Measurements from ENCODE around the gene C1orf21. TPM values are rescaled to one million over a fixed set of nuclear protein-coding genes. Genes with fewer than 3 reads are reported as not detected.
"Not testable (repeated sequence)": the region's sequence is repeated elsewhere in the genome, so short reads cannot be mapped to it uniquely, and the experiment has no call there.

Gene C1orf21
- total RNA-seq, 1 experiment from 2014 or later = 28.5 TPM

DNA sequence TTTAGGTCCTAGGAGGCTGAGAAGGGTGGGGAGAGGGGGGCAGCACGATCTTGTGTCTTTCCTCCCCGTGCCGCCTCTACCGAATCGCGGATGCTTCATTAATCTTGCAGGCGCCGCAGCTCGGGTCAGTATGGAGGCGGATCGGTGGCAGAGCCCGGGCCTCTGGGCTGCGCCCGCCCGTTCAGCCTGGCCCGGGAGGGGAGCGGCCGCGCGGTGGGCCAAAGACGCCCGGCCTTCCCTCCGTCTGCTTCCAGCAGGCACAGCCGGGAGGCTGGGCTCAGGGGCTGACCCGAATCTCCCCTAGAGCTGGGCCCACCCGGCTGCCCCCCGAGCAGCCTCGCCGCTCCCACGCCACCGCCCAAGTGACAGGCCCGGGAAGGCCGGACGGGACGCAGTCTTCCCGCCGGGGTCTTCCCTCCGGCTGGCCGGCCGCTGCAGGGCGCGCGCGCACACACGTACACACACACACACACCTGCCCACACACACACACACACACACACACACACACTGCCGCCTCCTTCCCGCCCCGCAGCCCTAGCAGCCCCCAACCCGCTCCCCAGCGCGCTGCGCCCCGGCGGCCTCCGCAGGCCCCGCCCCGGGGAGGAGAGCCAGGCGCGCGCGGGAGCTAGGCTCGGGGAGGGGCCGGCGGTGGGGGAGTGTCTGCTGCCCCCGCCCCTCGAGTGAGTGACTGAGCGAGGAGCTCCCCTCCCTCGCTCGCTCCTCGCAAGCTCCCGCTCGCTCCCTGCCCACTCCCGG is at the start of gene C1orf21 (continued):
- TF ChIP-seq, protein P1, sequence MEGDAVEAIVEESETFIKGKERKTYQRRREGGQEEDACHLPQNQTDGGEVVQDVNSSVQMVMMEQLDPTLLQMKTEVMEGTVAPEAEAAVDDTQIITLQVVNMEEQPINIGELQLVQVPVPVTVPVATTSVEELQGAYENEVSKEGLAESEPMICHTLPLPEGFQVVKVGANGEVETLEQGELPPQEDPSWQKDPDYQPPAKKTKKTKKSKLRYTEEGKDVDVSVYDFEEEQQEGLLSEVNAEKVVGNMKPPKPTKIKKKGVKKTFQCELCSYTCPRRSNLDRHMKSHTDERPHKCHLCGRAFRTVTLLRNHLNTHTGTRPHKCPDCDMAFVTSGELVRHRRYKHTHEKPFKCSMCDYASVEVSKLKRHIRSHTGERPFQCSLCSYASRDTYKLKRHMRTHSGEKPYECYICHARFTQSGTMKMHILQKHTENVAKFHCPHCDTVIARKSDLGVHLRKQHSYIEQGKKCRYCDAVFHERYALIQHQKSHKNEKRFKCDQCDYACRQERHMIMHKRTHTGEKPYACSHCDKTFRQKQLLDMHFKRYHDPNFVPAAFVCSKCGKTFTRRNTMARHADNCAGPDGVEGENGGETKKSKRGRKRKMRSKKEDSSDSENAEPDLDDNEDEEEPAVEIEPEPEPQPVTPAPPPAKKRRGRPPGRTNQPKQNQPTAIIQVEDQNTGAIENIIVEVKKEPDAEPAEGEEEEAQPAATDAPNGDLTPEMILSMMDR (IDR thresholded peaks at IDR 0.05) = no peak
- no peak for TF ChIP-seq ELF4 (CRISPR knock-in tag; IDR thresholded peaks at IDR 0.05; ENCODE audit: low read depth)
- TF ChIP-seq, protein P2, sequence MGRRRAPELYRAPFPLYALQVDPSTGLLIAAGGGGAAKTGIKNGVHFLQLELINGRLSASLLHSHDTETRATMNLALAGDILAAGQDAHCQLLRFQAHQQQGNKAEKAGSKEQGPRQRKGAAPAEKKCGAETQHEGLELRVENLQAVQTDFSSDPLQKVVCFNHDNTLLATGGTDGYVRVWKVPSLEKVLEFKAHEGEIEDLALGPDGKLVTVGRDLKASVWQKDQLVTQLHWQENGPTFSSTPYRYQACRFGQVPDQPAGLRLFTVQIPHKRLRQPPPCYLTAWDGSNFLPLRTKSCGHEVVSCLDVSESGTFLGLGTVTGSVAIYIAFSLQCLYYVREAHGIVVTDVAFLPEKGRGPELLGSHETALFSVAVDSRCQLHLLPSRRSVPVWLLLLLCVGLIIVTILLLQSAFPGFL (CRISPR knock-in tag; IDR thresholded peaks at IDR 0.05; ENCODE audit: borderline replicate concordance) = no peak
- TF ChIP-seq, protein P3, sequence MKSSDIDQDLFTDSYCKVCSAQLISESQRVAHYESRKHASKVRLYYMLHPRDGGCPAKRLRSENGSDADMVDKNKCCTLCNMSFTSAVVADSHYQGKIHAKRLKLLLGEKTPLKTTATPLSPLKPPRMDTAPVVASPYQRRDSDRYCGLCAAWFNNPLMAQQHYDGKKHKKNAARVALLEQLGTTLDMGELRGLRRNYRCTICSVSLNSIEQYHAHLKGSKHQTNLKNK (CRISPR knock-in tag; IDR thresholded peaks at IDR 0.05) = no peak
- TF ChIP-seq, protein P4, sequence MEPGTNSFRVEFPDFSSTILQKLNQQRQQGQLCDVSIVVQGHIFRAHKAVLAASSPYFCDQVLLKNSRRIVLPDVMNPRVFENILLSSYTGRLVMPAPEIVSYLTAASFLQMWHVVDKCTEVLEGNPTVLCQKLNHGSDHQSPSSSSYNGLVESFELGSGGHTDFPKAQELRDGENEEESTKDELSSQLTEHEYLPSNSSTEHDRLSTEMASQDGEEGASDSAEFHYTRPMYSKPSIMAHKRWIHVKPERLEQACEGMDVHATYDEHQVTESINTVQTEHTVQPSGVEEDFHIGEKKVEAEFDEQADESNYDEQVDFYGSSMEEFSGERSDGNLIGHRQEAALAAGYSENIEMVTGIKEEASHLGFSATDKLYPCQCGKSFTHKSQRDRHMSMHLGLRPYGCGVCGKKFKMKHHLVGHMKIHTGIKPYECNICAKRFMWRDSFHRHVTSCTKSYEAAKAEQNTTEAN (CRISPR knock-in tag; IDR thresholded peaks at IDR 0.05) = peak; percentile 98
- TF ChIP-seq, protein P5, sequence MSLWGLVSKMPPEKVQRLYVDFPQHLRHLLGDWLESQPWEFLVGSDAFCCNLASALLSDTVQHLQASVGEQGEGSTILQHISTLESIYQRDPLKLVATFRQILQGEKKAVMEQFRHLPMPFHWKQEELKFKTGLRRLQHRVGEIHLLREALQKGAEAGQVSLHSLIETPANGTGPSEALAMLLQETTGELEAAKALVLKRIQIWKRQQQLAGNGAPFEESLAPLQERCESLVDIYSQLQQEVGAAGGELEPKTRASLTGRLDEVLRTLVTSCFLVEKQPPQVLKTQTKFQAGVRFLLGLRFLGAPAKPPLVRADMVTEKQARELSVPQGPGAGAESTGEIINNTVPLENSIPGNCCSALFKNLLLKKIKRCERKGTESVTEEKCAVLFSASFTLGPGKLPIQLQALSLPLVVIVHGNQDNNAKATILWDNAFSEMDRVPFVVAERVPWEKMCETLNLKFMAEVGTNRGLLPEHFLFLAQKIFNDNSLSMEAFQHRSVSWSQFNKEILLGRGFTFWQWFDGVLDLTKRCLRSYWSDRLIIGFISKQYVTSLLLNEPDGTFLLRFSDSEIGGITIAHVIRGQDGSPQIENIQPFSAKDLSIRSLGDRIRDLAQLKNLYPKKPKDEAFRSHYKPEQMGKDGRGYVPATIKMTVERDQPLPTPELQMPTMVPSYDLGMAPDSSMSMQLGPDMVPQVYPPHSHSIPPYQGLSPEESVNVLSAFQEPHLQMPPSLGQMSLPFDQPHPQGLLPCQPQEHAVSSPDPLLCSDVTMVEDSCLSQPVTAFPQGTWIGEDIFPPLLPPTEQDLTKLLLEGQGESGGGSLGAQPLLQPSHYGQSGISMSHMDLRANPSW (CRISPR knock-in tag; conservative IDR thresholded peaks at IDR 0.05; ENCODE audit: low read depth) = no peak
- TF ChIP-seq JUN (CRISPR knock-in tag; IDR thresholded peaks at IDR 0.05) = no peak
- no peak for TF ChIP-seq TP53 (CRISPR knock-in tag; IDR thresholded peaks at IDR 0.05)
- TF ChIP-seq, protein P6, sequence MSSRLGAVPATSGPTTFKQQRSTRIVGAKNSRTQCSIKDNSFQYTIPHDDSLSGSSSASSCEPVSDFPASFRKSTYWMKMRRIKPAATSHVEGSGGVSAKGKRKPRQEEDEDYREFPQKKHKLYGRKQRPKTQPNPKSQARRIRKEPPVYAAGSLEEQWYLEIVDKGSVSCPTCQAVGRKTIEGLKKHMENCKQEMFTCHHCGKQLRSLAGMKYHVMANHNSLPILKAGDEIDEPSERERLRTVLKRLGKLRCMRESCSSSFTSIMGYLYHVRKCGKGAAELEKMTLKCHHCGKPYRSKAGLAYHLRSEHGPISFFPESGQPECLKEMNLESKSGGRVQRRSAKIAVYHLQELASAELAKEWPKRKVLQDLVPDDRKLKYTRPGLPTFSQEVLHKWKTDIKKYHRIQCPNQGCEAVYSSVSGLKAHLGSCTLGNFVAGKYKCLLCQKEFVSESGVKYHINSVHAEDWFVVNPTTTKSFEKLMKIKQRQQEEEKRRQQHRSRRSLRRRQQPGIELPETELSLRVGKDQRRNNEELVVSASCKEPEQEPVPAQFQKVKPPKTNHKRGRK (CRISPR knock-in tag; IDR thresholded peaks at IDR 0.05; ENCODE audit: borderline replicate concordance) = no peak
- TF ChIP-seq, protein P7, sequence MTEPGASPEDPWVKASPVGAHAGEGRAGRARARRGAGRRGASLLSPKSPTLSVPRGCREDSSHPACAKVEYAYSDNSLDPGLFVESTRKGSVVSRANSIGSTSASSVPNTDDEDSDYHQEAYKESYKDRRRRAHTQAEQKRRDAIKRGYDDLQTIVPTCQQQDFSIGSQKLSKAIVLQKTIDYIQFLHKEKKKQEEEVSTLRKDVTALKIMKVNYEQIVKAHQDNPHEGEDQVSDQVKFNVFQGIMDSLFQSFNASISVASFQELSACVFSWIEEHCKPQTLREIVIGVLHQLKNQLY (CRISPR knock-in tag; IDR thresholded peaks at IDR 0.05) = no peak
- TF ChIP-seq, protein P8, sequence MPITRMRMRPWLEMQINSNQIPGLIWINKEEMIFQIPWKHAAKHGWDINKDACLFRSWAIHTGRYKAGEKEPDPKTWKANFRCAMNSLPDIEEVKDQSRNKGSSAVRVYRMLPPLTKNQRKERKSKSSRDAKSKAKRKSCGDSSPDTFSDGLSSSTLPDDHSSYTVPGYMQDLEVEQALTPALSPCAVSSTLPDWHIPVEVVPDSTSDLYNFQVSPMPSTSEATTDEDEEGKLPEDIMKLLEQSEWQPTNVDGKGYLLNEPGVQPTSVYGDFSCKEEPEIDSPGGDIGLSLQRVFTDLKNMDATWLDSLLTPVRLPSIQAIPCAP (CRISPR knock-in tag; IDR thresholded peaks at IDR 0.05) = 0 out of 2 replicates have a peak, but pooled peaks have one; percentile 28
- no peak for TF ChIP-seq NR1H2 (CRISPR knock-in tag; IDR thresholded peaks at IDR 0.05)

DNA sequence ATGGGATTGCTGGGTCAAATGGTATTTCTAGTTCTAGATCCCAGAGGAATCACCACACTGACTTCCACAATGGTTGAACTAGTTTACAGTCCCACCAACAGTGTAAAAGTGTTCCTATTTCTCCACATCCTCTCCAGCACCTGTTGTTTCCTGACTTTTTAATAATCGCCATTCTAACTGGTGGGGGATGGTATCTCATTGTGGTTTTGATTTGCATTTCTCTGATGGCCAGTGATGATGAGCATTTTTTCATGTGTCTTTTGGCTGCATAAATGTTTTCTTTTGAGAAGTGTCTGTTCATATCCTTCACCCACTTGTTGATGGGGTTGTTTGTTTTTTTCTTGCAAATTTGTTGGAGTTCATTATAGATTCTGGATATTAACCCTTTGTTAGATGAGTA is 49.0 kb upstream of the C1orf21 start:
- H3K4me3 Mint-ChIP-seq; H3K9me3 Mint-ChIP-seq; POLR2A ChIA-PET; DNase-seq (ENCODE audit: low spot score); H3K4me1 Mint-ChIP-seq; H3K27me3 Mint-ChIP-seq (ENCODE audit: low read depth); ATAC-seq; CTCF ChIA-PET; H3K36me3 Mint-ChIP-seq; H3K27ac Mint-ChIP-seq: not testable (repeated sequence)

All from WTC11 (cell line).